Gastrocnemius medialis (tissue), 4 donors: ENCODE results near the gene SMG5.

Experiments
- POLR2A ChIP-seq, 2 donors: fragments of 450-650 bp; IDR thresholded peaks; one replicate each; pipeline ENCODE4 v1.6.1; 2017; ENCODE audit warnings: antibody characterized with exemption in 2 of 2, mild to moderate bottlenecking in 2 of 2, moderate library complexity in 2 of 2
- TF ChIP-seq, protein P1 (sequence below), 5 experiments: fragments of 450-650 bp in 3 of 5; fragments of 200-600 bp in 2 of 5; sonication (generic) in 2 of 5; IDR thresholded peaks in 4 of 5; conservative IDR thresholded peaks in 1 of 5; 1 replicate in 4 of 5; 2 replicates in 1 of 5; pipeline ENCODE4 v1.5.1; 2016 to 2019; ENCODE audit warnings: antibody characterized with exemption in 5 of 5, mild to moderate bottlenecking in 3 of 5, moderate library complexity in 3 of 5

DNA sequence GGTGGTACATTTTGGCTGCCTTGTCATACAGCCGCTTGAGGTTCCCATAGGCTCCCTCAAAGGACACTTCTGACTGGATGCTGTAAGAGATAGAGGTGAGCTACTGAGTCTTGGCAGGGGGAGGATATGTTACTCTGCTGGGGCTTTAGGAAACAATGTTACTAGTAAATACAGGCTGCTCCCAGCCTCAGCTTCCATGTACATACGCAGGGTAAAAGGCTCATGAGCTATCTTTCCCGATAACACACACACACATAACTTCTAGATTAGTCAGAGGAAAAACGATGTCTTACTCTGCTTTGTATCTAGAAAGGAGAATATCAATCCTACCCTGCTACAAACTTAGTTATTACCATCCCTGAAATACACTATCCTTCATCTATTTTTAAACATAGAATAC, 14.3 kb downstream of the SMG5 start:
- TF ChIP-seq, protein P1, sequence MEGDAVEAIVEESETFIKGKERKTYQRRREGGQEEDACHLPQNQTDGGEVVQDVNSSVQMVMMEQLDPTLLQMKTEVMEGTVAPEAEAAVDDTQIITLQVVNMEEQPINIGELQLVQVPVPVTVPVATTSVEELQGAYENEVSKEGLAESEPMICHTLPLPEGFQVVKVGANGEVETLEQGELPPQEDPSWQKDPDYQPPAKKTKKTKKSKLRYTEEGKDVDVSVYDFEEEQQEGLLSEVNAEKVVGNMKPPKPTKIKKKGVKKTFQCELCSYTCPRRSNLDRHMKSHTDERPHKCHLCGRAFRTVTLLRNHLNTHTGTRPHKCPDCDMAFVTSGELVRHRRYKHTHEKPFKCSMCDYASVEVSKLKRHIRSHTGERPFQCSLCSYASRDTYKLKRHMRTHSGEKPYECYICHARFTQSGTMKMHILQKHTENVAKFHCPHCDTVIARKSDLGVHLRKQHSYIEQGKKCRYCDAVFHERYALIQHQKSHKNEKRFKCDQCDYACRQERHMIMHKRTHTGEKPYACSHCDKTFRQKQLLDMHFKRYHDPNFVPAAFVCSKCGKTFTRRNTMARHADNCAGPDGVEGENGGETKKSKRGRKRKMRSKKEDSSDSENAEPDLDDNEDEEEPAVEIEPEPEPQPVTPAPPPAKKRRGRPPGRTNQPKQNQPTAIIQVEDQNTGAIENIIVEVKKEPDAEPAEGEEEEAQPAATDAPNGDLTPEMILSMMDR (IDR thresholded peaks at IDR 0.05 in 4 of 5, conservative IDR thresholded peaks at IDR 0.05 in 1 of 5) = no peak
- TF ChIP-seq POLR2A (IDR thresholded peaks at IDR 0.05) = no peak
